Epithelial cell of umbilical artery (primary cell): ENCODE results near the gene CCDC160. TPM values are rescaled to one million over a fixed set of nuclear protein-coding genes. Genes with fewer than 3 reads are reported as not detected.

ENCODE experiments used
- total RNA-seq: library from RNA; depleted of rRNA; stranded (reverse); fragments of >200 nt; gene quantifications from 2 replicates; pipeline ENCODE4 v1.2.3, GENCODE V29; 2014

The CCDC160 gene
- not detected in 2 replicates for total RNA-seq

DNA sequence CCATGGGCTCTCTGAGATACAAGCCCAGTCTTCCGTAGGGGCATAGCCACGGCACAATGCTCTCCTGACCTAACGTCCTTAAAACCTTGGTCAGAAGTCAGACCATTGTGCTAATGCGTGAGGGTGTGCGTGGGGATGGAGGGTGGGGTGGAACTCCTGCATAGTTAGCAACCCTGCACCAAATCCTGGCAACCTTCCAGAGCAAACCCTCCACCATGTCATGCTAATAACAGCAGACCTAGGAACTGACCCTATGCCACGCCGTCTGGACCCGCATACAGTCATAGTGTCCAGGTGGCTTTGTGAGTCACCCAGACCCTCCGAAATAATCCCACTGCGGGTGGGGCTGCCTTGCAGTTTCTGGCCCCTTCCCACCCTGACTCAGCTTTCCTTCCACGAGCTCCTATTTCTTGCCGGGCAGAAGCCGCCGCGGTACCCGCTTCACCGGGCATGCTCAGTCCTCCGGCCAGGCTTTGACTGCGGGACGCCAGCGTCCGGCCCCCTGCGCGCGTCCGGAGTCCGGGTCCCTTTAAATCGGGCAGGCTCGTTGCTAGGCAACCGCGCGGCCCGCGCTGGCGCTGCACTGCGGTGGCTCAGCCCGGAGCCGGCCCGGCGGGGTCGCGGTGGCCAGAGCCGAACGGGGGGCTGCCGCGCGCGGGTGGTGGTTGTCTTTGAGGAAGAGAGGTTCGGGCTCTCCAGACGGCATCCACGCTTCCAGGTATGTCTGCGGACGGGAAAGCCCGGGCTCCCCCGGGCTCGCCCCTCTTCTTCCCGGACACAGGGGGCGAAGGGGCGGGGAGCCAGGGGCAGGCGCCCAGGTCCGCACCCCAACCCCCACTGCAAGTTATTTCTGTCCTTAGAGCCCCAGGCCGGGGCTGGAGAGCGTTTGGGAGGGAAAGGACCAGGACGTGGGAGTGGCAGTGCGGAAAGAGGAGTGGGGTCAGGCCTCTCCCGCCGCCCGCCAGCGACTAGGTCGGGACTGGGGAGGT is at the start of gene CCDC160:
Gene CCDC160, plus strand, starts transcription at position 557 of the 989 bp plus-strand sequence. CDS start 7,619 bp downstream, outside the sequence.

Other genes starting within 250 kb of the CCDC160 start
- 45.5 and 55.2 TPM in 2 replicates for gene PHF6, start 136.1 kb downstream of the CCDC160 start, total RNA-seq
- gene HPRT1, start 223.0 kb downstream of the CCDC160 start, total RNA-seq, result 27.0 and 44.8 TPM in 2 replicates